Measurements from ENCODE around the gene IFNLR1. TPM values are rescaled to one million over a fixed set of nuclear protein-coding genes. Genes with fewer than 3 reads are reported as not detected.

The IFNLR1 gene
- total RNA-seq, 1 donor, result 0.36 TPM

DNA sequence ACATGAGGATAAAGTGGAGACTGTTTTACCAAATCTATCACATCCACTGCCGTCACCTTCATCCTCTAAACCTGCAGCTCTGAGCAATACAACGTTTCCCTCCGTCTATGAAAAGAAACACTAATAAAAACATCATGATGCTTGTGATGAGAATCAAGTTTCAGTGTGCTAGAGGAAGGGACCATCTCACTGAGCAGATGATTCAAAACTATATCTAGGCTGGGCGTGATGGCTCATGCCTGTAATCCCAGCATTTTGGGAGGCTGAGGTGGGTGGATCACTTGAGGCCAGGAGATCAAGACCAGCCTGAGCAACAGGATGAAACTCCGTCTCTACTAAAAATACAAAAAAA, 60.4 kb downstream of the IFNLR1 start:
- no peak for DNase-seq (ENCODE audit: low read depth)
- H3K4me3 ChIP-seq (ENCODE audit: low read depth, low read length), result no peak overlapping the region
- TF ChIP-seq, protein P1, sequence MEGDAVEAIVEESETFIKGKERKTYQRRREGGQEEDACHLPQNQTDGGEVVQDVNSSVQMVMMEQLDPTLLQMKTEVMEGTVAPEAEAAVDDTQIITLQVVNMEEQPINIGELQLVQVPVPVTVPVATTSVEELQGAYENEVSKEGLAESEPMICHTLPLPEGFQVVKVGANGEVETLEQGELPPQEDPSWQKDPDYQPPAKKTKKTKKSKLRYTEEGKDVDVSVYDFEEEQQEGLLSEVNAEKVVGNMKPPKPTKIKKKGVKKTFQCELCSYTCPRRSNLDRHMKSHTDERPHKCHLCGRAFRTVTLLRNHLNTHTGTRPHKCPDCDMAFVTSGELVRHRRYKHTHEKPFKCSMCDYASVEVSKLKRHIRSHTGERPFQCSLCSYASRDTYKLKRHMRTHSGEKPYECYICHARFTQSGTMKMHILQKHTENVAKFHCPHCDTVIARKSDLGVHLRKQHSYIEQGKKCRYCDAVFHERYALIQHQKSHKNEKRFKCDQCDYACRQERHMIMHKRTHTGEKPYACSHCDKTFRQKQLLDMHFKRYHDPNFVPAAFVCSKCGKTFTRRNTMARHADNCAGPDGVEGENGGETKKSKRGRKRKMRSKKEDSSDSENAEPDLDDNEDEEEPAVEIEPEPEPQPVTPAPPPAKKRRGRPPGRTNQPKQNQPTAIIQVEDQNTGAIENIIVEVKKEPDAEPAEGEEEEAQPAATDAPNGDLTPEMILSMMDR (IDR thresholded peaks at IDR 0.05; ENCODE audit: insufficient read depth, low read length), result no peak

DNA sequence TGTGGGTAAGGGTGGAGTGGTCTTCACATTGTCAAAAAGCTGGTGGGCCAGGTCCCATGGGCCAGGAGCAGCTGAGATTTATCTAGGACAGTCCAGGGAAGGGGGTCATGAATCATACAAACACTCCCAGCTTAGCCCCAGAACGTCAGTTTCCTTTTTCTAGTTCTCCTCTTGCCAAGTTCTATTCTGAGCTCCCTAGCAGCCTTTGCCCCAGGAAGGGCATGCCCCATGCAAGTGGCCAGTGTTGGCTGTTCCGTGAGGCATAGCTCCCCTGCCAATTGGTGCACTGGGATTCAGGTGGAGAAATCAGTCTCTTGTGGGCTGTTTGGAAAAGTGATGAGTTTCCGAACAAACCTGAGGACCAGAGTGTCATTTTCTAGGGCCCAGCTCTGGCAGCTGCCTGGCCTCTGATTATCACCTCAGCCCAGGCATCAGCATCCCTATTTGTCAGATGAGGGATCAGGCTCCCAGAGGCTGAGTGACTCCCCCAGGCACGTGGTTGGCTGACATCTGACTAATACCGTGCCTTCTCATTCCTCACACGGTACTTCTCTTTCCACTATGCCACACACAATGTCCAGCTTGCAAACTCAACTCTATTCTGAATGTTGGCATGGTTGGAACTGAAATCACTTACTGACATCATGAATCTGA, 60.9 kb downstream of the IFNLR1 start:
- H3K4me3 ChIP-seq (ENCODE audit: low read depth, low read length), result no peak overlapping the region
- peak; percentile 34 for DNase-seq (ENCODE audit: low read depth)
- TF ChIP-seq, protein P1 (IDR thresholded peaks at IDR 0.05; ENCODE audit: insufficient read depth, low read length), result no peak

DNA sequence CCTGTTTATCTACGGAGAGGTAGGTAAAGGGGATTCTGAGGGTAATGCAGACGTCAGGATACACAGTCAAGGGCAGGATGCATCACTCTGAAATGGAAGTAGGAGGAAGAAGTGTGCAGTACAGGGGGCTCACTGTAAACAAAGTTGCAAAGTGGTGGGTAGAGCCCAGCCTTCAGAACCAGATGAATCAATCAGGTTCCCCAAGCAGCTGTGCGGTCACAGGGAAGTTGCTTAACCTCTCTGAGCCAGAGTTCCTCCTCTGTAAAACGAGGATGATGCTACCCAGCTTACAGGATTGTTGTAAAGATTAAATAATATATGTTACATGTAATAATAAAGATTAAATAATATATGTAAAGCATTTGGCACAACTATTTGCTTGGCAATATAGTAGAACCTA, 61.6 kb downstream of the IFNLR1 start:
- no peak overlapping the region for H3K4me3 ChIP-seq (ENCODE audit: low read depth, low read length)
- no peak for DNase-seq (ENCODE audit: low read depth)
- TF ChIP-seq, protein P1 (IDR thresholded peaks at IDR 0.05; ENCODE audit: insufficient read depth, low read length), result no peak

DNA sequence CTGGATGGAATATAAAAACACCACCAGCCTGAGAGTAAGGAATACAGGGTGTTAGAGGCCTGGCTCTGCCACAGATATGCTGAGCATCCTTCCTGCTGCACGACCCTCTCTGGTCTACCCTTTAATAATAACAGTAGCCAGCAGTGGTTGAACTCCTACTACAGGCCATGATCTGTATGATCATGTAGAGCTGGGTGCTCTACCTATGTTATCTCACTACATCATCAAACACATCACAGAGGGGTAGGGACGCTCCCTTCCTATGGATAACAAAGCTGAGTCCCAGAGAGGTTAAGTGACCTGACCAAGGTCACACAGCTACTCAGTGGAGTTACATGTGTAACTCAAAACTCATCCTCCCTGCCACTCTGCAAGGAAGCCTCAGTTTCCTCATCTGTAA, 62.1 kb downstream of the IFNLR1 start:
- no peak overlapping the region for H3K4me3 ChIP-seq (ENCODE audit: low read depth, low read length)
- DNase-seq (ENCODE audit: low read depth), result no peak
- TF ChIP-seq, protein P1 (IDR thresholded peaks at IDR 0.05; ENCODE audit: insufficient read depth, low read length), result no peak

DNA sequence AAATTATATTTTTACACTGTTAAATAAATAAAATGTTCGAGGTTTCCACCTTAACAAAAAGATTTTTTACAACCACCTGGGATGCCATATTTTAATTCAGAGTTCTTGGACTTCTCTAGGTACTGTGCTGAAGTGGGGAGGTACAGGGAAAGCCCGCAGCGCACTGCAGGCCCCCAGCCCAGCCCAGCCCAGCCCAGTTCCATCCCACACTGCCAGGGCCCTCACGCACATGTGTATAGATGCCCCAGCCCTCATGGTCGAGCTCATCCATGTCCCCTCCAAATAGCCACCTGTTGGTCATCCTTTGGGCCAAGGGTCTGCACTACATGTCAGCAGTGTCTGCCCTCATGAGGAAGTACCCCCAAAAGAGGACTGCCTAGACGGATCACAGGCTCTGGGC, 63.5 kb downstream of the IFNLR1 start:
- TF ChIP-seq, protein P1 (IDR thresholded peaks at IDR 0.05; ENCODE audit: insufficient read depth, low read length), result no peak
- DNase-seq (ENCODE audit: low read depth), result no peak
- no peak overlapping the region for H3K4me3 ChIP-seq (ENCODE audit: low read depth, low read length)

DNA sequence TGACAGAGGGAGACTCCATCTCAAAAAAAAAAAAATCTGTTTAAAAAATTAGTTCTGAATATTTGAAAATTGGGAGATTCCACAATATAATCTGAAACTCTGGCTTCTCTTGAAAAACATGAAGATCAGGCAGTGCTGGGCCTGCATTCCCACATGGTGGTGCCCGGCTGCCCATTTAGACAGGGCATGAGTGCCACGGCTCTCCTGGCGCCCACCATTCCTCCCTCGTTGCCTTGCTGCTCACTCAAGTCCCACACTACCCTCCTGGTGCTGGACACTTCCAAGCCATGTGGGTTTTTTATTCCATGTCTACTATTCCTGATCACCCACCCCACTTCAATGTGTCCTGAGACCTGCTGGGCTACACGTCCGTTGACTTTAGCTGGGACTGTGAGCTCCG, 64.3 kb downstream of the IFNLR1 start:
- DNase-seq (ENCODE audit: low read depth), result no peak
- TF ChIP-seq, protein P1 (IDR thresholded peaks at IDR 0.05; ENCODE audit: insufficient read depth, low read length), result no peak
- H3K4me3 ChIP-seq (ENCODE audit: low read depth, low read length), result no peak overlapping the region

DNA sequence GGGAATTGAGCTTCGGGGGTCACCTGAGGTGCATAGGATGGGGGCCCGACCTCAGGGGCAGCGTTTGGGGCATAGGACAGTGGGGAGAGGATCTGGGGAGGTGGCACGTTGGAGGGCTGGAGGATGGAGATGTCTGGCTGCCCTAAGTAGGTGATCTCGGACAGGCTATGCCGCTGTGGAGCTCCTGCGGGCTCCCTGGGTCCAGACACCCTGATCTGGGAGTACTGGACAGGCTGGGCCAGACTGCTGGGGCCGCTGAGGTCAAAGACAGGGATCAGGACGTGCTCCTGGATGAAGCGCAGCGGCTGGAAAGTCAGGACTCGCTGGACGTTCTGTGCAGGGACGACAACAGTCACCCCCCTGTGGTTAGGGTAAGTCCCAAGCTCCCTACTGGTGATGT, 65.7 kb downstream of the IFNLR1 start:
- TF ChIP-seq, protein P1 (IDR thresholded peaks at IDR 0.05; ENCODE audit: insufficient read depth, low read length), result no peak
- DNase-seq (ENCODE audit: low read depth), result no peak
- H3K4me3 ChIP-seq (ENCODE audit: low read depth, low read length), result no peak overlapping the region
